Measurements from ENCODE around the gene MGAT4D. TPM values are rescaled to one million over a fixed set of nuclear protein-coding genes. Genes with fewer than 3 reads are reported as not detected.

MGAT4D gene
- not detected in 2 replicates for total RNA-seq

GRCh38 chr4:140497747-140498636 lies at the start of gene MGAT4D:
Gene MGAT4D (minus strand): TSS chr4:140498293. CDS start chr4:140498222, 71 bp downstream.

GRCh38 chr4:140523857-140524742 lies 26.0 kb upstream of the MGAT4D start, which contains the start of gene ELMOD2:
Gene ELMOD2 (plus strand): TSS chr4:140524168. CDS start chr4:140525429, 1,261 bp downstream.

GRCh38 chr4:140427106-140427918 lies 70.8 kb downstream of the MGAT4D start, which contains the start of gene CLGN:
Gene CLGN (minus strand): TSS chr4:140427648. CDS start chr4:140413078, 14,570 bp downstream.

Other genes starting within 250 kb of the MGAT4D start
- 58.3 and 59.3 TPM in 2 replicates for gene SCOC, start 124.6 kb downstream of the MGAT4D start, total RNA-seq
- not detected in 2 replicates for gene CLGN, start 70.6 kb downstream of the MGAT4D start, total RNA-seq
- gene ELMOD2, start 25.9 kb upstream of the MGAT4D start, total RNA-seq = 27.8 and 34.5 TPM in 2 replicates
- gene UCP1, start 70.7 kb upstream of the MGAT4D start, total RNA-seq = not detected in 2 replicates